Measurements from ENCODE around the gene BANP. TPM values are rescaled to one million over a fixed set of nuclear protein-coding genes. Genes with fewer than 3 reads are reported as not detected.

Gene BANP
- total RNA-seq, 3 donors from 2014 or later (not counting 1 experiment from before 2014, with no cell fraction given): 88.8 to 117 (median 117) TPM

DNA sequence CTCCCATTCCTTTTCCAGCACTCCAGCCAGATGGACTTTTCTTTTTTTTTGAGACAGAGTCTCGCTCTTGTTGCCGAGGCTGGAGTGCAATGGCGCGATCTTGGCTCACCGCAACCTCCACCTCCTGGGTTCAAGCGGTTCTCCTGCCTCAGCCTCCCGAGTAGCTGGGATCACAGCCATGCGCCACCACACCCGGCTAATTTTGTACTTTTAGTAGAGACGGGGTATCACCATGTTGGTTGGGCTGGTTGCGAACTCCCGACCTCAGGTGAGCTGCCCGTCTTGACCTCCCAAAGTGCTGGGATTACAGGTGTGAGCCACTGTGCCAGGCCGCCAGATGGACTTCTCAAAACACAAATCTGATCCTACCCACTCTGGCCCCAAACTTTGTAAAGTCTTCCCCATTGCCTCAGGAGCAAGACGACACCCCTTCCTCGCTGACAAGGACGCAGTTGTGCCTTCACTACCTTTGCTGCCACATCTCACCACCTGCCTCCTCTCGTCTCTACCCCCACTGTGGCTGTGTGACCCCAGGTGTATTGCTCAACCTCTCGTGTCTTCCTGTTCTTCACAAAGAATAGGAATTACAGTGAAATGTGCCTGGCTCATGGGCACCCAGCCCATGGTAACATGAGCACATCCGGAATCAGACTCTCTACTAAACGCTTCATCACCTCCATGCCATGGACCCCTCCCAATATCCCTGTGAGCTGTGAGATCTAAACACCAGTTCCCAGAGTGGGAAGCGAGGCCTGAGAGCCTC lies 3.7 kb upstream of the BANP start:
- no peak overlapping the region for H3K4me3 ChIP-seq (ENCODE audit: low read length)
- H3K27me3 Mint-ChIP-seq (ENCODE audit: low read depth in 2 of 2): peaks cover 7 to 14% of the 10 kb centered on the region in 2 donors
- H3K9me3 ChIP-seq (ENCODE audit: control insufficient read depth, insufficient read depth, low read length): no peaks in the 10 kb centered on the region
- no peak for ATAC-seq
- H3K9me3 Mint-ChIP-seq: no peaks in the 10 kb centered on the region
- TF ChIP-seq, protein P1, sequence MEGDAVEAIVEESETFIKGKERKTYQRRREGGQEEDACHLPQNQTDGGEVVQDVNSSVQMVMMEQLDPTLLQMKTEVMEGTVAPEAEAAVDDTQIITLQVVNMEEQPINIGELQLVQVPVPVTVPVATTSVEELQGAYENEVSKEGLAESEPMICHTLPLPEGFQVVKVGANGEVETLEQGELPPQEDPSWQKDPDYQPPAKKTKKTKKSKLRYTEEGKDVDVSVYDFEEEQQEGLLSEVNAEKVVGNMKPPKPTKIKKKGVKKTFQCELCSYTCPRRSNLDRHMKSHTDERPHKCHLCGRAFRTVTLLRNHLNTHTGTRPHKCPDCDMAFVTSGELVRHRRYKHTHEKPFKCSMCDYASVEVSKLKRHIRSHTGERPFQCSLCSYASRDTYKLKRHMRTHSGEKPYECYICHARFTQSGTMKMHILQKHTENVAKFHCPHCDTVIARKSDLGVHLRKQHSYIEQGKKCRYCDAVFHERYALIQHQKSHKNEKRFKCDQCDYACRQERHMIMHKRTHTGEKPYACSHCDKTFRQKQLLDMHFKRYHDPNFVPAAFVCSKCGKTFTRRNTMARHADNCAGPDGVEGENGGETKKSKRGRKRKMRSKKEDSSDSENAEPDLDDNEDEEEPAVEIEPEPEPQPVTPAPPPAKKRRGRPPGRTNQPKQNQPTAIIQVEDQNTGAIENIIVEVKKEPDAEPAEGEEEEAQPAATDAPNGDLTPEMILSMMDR (IDR thresholded peaks at IDR 0.05): no peak
- intact Hi-C loops (cut with micrococcal nuclease): no loop called here
- no peaks in the 10 kb centered on the region for H3K36me3 Mint-ChIP-seq
- no peak for DNase-seq
- no peaks in the 10 kb centered on the region for H3K27me3 ChIP-seq (ENCODE audit: control insufficient read depth, insufficient read depth, low read length)
- H3K27ac ChIP-seq (ENCODE audit: low read length): peak overlapping the region; percentile 41
- H3K4me3 Mint-ChIP-seq: no peak overlapping the region
- 91% methylated on average over 22 of the region's 22 CpGs for WGBS (ENCODE audit: insufficient coverage)
- H3K4me1 ChIP-seq (ENCODE audit: control insufficient read depth, insufficient read depth, low read length): peaks cover 19% of the 10 kb centered on the region
- H3K36me3 ChIP-seq (ENCODE audit: control insufficient read depth, insufficient read depth, low read length): no peaks in the 10 kb centered on the region
- peak overlapping the region in 1 of 2 donors; percentile 75 for H3K27ac Mint-ChIP-seq
- H3K4me1 Mint-ChIP-seq: peaks cover 14 to 20% of the 10 kb centered on the region in 2 donors

DNA sequence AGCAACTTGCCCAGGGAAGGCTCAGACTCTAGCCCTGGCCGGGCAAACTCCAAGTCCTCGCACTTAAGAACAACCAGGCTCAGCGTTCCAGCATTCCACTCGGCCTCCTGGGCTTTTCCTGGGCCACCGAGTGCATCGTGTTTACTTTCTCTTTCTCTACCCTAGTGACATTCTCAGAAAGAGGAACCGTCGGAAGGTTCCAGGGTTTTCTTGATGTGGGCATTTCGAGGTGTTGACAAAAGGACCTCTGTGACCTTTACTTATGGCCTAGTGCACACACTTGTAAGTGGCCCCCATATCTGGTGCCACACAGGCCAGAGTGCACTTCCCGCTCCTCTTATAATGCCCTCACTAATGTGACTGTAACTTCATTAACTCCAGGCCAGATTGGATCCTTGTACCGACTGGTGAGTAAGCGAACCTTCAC lies 3.1 kb upstream of the BANP start:
- H3K4me3 ChIP-seq (ENCODE audit: low read length): no peak overlapping the region

DNA sequence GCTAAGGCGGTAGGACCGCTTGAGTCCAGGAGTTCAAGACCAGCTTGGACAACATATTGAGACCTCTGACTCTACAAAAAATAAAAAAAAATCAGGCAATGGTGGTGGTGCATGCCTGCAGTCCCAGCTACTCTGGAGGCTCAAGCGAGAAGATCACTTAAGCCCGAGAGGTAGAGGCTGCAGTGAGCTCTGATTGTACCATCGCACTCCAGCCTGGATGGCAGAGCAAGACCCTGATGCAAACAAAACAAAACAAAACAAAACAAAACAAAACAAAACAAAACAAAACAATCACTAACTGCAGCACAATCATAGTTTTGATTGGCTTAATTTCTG lies 2.5 kb upstream of the BANP start:
- H3K9me3 Mint-ChIP-seq: no peaks in the 10 kb centered on the region
- WGBS (ENCODE audit: insufficient coverage): 98% methylated on average over 5 of the region's 5 CpGs
- H3K4me3 Mint-ChIP-seq: no peak overlapping the region
- ATAC-seq (no peak), DNase-seq (no peak)
- peaks cover 7 to 14% of the 10 kb centered on the region in 2 donors for H3K27me3 Mint-ChIP-seq (ENCODE audit: low read depth in 2 of 2)
- H3K27ac ChIP-seq (ENCODE audit: low read length): no peak overlapping the region
- no peaks in the 10 kb centered on the region for H3K27me3 ChIP-seq (ENCODE audit: control insufficient read depth, insufficient read depth, low read length)
- H3K4me1 Mint-ChIP-seq: peaks cover 20 to 24% of the 10 kb centered on the region in 2 donors
- no peaks in the 10 kb centered on the region for H3K9me3 ChIP-seq (ENCODE audit: control insufficient read depth, insufficient read depth, low read length)
- no peak overlapping the region for H3K27ac Mint-ChIP-seq
- H3K4me1 ChIP-seq (ENCODE audit: control insufficient read depth, insufficient read depth, low read length): peaks cover 29% of the 10 kb centered on the region
- peaks cover 3% of the 10 kb centered on the region for H3K36me3 ChIP-seq (ENCODE audit: control insufficient read depth, insufficient read depth, low read length)
- TF ChIP-seq, protein P1 (IDR thresholded peaks at IDR 0.05): no peak
- intact Hi-C loops (cut with micrococcal nuclease): no loop called here
- no peaks in the 10 kb centered on the region for H3K36me3 Mint-ChIP-seq
- H3K4me3 ChIP-seq (ENCODE audit: low read length): no peak overlapping the region

More for the DNA sequence above, 3.1 kb upstream of the BANP start:
- Histone ChIP-seq H3K4me1 (ENCODE audit: control insufficient read depth, insufficient read depth, low read length) (peaks cover 25% of the 10 kb centered on the region), H3K9me3 (ENCODE audit: control insufficient read depth, insufficient read depth, low read length) (no peaks in the 10 kb centered on the region), H3K27ac (ENCODE audit: low read length) (peak overlapping the region; percentile 41), H3K36me3 (ENCODE audit: control insufficient read depth, insufficient read depth, low read length) (no peaks in the 10 kb centered on the region), H3K27me3 (ENCODE audit: control insufficient read depth, insufficient read depth, low read length) (no peaks in the 10 kb centered on the region)
- WGBS (ENCODE audit: insufficient coverage): 40% methylated on average over 12 of the region's 12 CpGs
- intact Hi-C loops (cut with micrococcal nuclease): no loop called here
- no peaks in the 10 kb centered on the region for H3K36me3 Mint-ChIP-seq
- peak overlapping the region in 1 of 2 donors; percentile 75 for H3K27ac Mint-ChIP-seq
- H3K27me3 Mint-ChIP-seq (ENCODE audit: low read depth in 2 of 2): peaks cover 7 to 14% of the 10 kb centered on the region in 2 donors
- TF ChIP-seq, protein P1 (IDR thresholded peaks at IDR 0.05): no peak
- DNase-seq (no peak), ATAC-seq (no peak)
- H3K4me3 Mint-ChIP-seq: no peak overlapping the region
- H3K4me1 Mint-ChIP-seq: peaks cover 16 to 20% of the 10 kb centered on the region in 2 donors
- H3K9me3 Mint-ChIP-seq: no peaks in the 10 kb centered on the region
